Measurements from ENCODE around the gene YOD1.

The YOD1 gene

GRCh38 chr1:207002724-207003146, 48.3 kb downstream of the YOD1 start:
- TF ChIP-seq GABPA (IDR thresholded peaks at IDR 0.05; ENCODE audit: low read depth) (no peak), POLR2AphosphoS5 (IDR thresholded peaks at IDR 0.05; ENCODE audit: low read depth) (no peak), SPI1 (IDR thresholded peaks at IDR 0.05; ENCODE audit: borderline replicate concordance, low read depth) (no peak)
- DNase-seq (ENCODE audit: low read depth in 1 of 2, low spot score in 1 of 2) = peak in 1 of 2 experiments; percentile 56
- Histone ChIP-seq H3K27ac (replicated peaks) (no peak overlapping the region), H3K4me3 (replicated peaks; ENCODE audit: insufficient read depth, low read length) (no peak overlapping the region), H3K27me3 (ENCODE audit: insufficient read depth, poor library complexity, severe bottlenecking) (no peaks in the 10 kb centered on the region)

- H3K27ac ChIP-seq (replicated peaks) = no peak overlapping the region
- TF ChIP-seq POLR2AphosphoS5 (IDR thresholded peaks at IDR 0.05; ENCODE audit: low read depth) = no peak
- no peak for TF ChIP-seq GABPA (IDR thresholded peaks at IDR 0.05; ENCODE audit: low read depth)
- TF ChIP-seq REST (IDR thresholded peaks at IDR 0.05; ENCODE audit: insufficient replicate concordance, low read depth) = no peak
- TF ChIP-seq SPI1 (IDR thresholded peaks at IDR 0.05; ENCODE audit: borderline replicate concordance, low read depth) = no peak
- TF ChIP-seq CTCF (IDR thresholded peaks at IDR 0.05; ENCODE audit: insufficient read depth, low read length) = no peak
- no peaks in the 10 kb centered on the region for H3K27me3 ChIP-seq (ENCODE audit: insufficient read depth, poor library complexity, severe bottlenecking)
- H3K4me3 ChIP-seq (replicated peaks; ENCODE audit: insufficient read depth, low read length) = no peak overlapping the region
- DNase-seq (ENCODE audit: low read depth in 1 of 2, low spot score in 1 of 2) = no peak
Measured at GRCh38 chr1:207001492-207002245, 49.3 kb downstream of the YOD1 start.

- H3K27ac ChIP-seq (replicated peaks) = no peak overlapping the region
- H3K4me3 ChIP-seq (replicated peaks; ENCODE audit: insufficient read depth, low read length) = no peak overlapping the region
- no peak for TF ChIP-seq SPI1 (IDR thresholded peaks at IDR 0.05; ENCODE audit: borderline replicate concordance, low read depth)
- TF ChIP-seq GABPA (IDR thresholded peaks at IDR 0.05; ENCODE audit: low read depth) = no peak
- no peak for TF ChIP-seq REST (IDR thresholded peaks at IDR 0.05; ENCODE audit: insufficient replicate concordance, low read depth)
- TF ChIP-seq CTCF (IDR thresholded peaks at IDR 0.05; ENCODE audit: insufficient read depth, low read length) = no peak
- TF ChIP-seq POLR2AphosphoS5 (IDR thresholded peaks at IDR 0.05; ENCODE audit: low read depth) = no peak
- no peak for DNase-seq (ENCODE audit: low read depth in 1 of 2, low spot score in 1 of 2)
- H3K27me3 ChIP-seq (ENCODE audit: insufficient read depth, poor library complexity, severe bottlenecking) = no peaks in the 10 kb centered on the region
Measured at GRCh38 chr1:207000651-207001291, 50.2 kb downstream of the YOD1 start.

- H3K27me3 ChIP-seq (ENCODE audit: insufficient read depth, poor library complexity, severe bottlenecking) = no peaks in the 10 kb centered on the region
- H3K27ac ChIP-seq (replicated peaks) = 0 out of 2 replicates have a peak overlapping the region, but pooled peaks have one; percentile 27
- peak; percentile 52 to 79 for DNase-seq (ENCODE audit: low read depth in 1 of 2, low spot score in 1 of 2)
- TF ChIP-seq REST (IDR thresholded peaks at IDR 0.05; ENCODE audit: insufficient replicate concordance, low read depth) = no peak
- TF ChIP-seq GABPA (IDR thresholded peaks at IDR 0.05; ENCODE audit: low read depth) = no peak
- no peak for TF ChIP-seq SPI1 (IDR thresholded peaks at IDR 0.05; ENCODE audit: borderline replicate concordance, low read depth)
- no peak for TF ChIP-seq CTCF (IDR thresholded peaks at IDR 0.05; ENCODE audit: insufficient read depth, low read length)
- no peak for TF ChIP-seq POLR2AphosphoS5 (IDR thresholded peaks at IDR 0.05; ENCODE audit: low read depth)
- H3K4me3 ChIP-seq (replicated peaks; ENCODE audit: insufficient read depth, low read length) = no peak overlapping the region
Measured at GRCh38 chr1:206998816-206999215, 52.2 kb downstream of the YOD1 start.
